IPS-18c (cell line): ENCODE results near the gene EFCAB6.
A peak's percentile ranks its signal among the peaks of the same experiment; 100 is the strongest.

Experiments used
- H3K4me3 ChIP-seq: 2 replicates; pipeline ENCODE4 v1.7.0; 2013; ENCODE audit warnings: low read depth, mild to moderate bottlenecking, low read length, moderate library complexity; ENCODE audit not compliant: insufficient read depth
- H3K9me3 ChIP-seq: one replicate; pipeline ENCODE4 v1.6.1; 2013; ENCODE audit warnings: mild to moderate bottlenecking, low read length, moderate library complexity; ENCODE audit not compliant: control insufficient read depth, insufficient read depth

Gene EFCAB6

DNA sequence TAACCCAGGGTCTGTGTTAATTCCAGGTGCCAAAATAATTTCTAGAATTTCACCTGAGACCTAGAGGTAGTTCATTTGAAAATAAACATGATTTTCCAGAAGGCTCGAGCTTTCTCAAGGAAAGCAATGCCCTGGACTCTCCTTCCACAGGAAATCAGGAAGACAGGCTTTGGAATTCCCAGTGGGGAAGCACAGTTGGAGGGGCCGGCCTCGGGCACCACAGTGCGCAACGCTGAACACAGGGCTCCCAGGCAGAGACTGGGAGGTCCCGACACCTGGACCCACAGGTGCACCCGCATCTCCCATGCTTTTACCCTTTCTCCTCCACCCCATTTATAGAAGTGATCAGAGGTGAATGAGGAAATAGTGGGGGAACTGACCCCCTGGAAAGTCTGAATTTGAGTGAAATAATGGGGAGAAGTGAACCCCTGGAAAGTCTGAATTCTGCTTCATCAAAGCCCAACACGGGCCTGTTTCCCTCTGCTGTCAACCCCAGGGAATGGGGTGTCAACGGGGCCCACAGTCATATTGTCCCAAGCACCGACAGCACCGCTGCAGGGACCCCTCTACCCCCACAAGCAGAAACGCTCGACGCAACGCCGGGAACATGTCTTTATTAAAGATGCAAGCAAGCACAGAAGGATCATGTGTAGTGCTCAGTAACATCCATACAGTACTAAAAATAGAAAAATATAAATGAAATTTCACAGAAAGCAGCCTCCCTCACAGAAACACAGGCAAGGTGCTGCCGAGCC, 12.0 kb upstream of the EFCAB6 start:
- H3K9me3 ChIP-seq: no peaks in the 10 kb centered on the region
- H3K4me3 ChIP-seq: no peak overlapping the region

DNA sequence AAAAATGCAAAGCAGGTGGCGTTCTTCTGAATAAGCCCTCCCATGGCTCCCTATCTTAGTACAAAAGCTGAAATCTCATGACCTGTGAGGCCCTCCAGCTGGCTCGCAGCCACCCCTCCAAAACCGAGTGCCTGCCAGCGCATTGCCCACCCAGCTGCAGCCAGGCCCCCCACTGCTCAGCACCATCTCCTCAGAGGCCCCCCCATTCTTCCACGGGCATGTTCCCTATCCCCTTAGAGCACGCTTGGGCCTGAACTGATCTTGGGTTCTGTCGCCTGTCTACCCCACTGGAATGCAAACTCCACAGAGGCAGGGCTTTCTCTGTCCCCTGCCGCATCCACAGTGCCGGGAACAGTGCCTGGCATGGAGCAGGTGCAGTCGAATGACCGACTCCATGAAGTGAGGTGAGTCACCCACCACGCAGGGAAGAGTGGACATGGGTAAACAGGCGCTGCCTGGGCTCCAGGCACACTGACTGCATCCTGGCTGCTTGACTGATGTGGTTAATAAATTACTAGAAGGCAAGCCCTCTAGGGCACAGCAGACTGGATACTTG, 11.3 kb upstream of the EFCAB6 start:
- Histone ChIP-seq H3K9me3 (no peaks in the 10 kb centered on the region), H3K4me3 (peak overlapping the region; percentile 4; the same call in 1 of the 2 replicates)

DNA sequence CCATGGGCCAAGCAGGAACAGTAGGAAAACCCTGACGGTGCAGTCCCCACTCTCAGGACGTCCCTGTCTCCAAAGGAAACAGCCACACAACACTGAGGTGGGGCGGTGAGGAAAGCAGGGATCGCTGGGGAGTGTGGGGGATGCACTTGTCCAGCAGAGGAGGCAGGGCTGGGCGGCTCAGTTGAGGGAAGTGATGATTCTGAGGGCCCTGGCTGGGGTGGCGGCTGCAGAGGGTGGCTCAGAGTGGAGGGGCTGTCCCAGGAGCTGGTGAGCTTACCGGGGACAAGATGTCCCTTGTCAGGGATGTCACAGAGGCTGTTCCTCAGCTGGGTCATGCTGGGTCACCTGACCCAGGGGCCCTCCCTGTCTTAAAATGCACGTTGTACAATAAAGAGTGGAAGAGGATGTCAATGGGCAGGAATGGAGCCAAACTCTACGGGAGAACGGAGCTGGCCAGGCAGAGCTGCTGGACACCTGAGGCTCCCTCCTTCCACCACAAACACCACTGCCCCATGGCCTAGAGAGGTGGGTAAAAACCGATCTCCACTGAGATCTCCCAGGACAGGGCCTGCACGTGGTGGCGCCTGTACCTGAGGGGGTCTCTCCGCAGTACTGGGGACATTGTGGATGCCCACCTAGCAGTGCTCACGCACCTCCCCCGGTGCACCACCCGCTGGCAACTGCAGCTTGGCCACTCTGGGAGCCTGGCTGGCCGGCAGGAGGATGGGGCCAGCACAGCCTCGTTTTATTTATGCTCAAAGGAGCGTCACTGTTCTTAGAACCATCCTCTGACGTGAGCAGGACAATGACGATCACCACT, 9.7 kb upstream of the EFCAB6 start:
- H3K9me3 ChIP-seq: no peaks in the 10 kb centered on the region

DNA sequence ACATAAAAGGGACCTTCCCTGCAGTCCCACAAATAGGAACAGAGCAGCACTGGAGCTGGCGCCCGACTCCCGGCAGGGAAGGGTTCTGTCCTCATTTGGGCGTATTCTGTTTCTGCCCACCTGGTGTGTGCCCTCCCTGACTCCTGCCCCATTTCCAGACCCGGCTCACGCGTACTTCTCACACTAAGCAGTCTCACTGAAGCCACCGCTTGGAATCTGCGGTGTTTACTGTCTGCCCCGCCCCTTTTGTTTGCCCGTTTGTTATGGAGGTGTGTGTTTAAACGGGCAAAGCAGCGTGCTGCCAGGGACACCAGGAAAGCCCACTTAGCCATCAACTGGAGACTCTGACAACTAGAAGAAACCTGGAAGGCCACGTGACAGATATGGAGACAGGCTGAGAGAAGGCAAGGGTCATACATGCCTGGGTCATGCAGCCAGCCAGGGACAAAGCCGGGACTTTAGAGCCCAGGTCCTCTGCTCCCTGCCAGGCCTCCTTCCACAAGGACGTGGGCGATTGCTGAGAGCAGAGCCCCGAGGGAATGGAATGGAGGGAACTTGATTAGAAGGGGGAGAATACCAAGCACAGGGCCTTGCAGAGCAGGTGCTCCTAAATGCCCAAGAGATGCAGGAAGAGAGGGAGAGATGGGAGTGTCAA, 8.7 kb upstream of the EFCAB6 start:
- no peaks in the 10 kb centered on the region for H3K9me3 ChIP-seq
- H3K4me3 ChIP-seq: no peak overlapping the region

More for the DNA sequence above, 9.7 kb upstream of the EFCAB6 start:
- H3K4me3 ChIP-seq: no peak overlapping the region

GRCh38 chr22:43819931-43820640, 8.0 kb upstream of the EFCAB6 start:
- no peak overlapping the region for H3K4me3 ChIP-seq
- no peaks in the 10 kb centered on the region for H3K9me3 ChIP-seq

DNA sequence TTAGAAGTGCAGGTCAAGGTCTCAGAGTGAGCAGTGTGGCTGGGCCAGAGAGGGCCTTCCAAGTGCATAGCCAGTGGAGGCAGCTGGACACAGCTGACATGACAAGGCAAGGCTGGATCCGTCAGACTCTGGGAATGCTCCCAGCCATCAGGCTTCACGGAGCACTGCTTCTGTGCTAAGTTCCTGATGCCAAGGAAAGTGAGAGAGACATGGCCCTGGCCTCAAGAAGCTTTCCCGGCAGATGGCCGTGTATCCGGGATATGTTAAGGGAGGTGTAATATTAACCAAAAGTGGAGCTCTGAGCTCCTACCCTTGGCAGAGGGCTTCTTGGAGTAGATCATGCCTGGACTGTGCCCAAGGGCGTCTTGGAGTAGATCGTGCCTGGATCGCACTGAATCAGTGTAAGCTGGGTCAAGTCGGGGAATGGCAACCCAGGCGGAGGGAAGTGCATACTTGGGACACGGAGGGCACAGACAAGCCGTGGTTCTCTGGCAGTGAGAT, 7.4 kb upstream of the EFCAB6 start:
- no peaks in the 10 kb centered on the region for H3K9me3 ChIP-seq

DNA sequence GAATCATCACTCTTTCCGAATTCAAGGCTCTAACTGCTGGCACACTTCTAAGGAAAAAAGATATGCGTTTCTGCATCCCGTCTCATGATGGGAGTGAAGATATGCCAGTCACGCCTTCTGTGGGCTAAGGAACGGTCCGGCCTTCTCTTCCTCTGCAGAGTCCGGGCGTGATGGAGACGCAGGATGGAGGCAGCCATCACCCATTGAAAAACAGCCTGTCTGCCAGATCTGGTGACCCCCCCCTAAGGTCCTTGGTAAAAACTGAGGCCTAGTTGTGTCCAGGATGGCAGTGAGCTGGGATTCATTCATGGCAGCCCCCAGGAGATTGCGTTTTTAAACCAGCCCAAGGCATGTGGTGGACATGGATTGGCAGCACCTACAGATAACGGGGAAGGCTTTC, 6.9 kb upstream of the EFCAB6 start:
- no peaks in the 10 kb centered on the region for H3K9me3 ChIP-seq
- H3K4me3 ChIP-seq: no peak overlapping the region

More for the DNA sequence above, 7.4 kb upstream of the EFCAB6 start:
- no peak overlapping the region for H3K4me3 ChIP-seq

GRCh38 chr22:43817402-43817801, 5.3 kb upstream of the EFCAB6 start:
- no peaks in the 10 kb centered on the region for H3K9me3 ChIP-seq
- H3K4me3 ChIP-seq: no peak overlapping the region

- Histone ChIP-seq H3K9me3 (no peaks in the 10 kb centered on the region), H3K4me3 (no peak overlapping the region)
Observed at GRCh38 chr22:43814264-43814663, 2.2 kb upstream of the EFCAB6 start.

DNA sequence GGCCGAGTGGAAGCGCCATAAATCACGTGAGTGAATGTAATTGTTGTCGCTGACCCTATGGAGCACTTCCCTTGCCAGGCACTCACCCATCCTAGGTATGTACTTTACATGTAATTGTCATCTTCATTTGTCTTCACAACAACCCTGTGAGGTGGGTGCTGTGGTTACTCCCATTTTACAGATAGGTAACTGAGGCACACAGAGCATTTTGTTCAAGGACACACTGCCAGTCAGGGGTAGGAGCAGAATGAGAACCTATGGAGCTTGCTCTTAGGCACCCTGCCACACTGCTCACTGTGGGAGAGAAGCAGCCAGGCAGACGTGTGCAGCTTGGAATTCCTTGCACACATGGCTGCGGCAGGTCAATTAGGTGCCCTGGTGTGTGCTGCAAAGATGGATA, 785 bp upstream of the EFCAB6 start:
- H3K4me3 ChIP-seq: peak overlapping the region; percentile 89
- no peaks in the 10 kb centered on the region for H3K9me3 ChIP-seq

- Histone ChIP-seq H3K4me3 (peak overlapping the region; percentile 89), H3K9me3 (no peaks in the 10 kb centered on the region)
Observed at GRCh38 chr22:43811777-43812148, 342 bp downstream of the EFCAB6 start.

DNA sequence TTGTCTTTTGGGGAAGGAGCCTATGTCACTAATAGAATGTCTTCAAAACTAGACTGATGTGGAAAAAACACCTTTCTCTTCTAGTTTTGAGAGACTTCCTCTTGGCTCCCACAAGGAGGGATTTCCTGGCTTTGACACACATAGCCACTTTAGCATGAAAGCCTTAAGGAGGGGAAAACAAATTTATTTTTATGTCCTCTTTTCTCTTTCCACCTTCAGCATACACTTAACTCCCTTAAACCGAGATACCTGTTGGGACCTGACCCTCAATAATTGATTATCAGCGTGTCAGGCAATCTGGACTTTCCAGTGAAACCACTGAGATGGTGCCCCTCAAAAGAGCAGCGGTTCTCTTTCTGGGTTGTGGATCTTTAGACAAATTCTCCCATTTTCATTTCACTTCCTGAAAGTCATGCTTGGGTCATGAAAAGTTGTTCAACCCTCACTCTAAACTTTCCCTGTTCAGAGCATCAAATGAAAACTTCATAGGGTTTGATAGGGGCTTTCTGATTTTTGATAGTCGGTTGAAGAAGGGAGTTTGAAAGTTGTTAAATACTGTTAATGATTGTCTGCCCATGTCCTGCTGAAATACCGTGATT, 9.1 kb downstream of the EFCAB6 start:
- Histone ChIP-seq H3K9me3 (no peaks in the 10 kb centered on the region), H3K4me3 (no peak overlapping the region)

DNA sequence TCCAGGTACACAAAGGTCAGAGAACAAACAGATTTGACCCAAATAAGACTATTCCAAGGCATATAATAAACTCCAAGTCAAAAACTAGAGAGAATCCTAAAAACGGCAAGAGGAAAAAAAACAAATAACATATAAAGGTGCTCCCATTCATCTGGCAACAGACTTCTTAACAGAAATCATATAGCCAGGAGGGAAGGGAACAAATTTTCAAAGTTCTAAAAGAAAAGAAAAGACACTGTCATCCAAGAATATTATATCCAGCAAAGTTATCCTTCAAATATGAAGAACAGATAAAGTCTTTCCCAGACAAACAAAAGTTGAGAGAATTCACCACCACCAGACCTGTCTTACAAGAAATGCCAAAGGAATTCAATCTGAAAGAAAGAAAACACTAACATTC, 11.1 kb downstream of the EFCAB6 start:
- Histone ChIP-seq H3K4me3 (no peak overlapping the region), H3K9me3 (no peaks in the 10 kb centered on the region)

- no peak overlapping the region for H3K4me3 ChIP-seq
Observed at GRCh38 chr22:43798492-43798891, 13.6 kb downstream of the EFCAB6 start.

DNA sequence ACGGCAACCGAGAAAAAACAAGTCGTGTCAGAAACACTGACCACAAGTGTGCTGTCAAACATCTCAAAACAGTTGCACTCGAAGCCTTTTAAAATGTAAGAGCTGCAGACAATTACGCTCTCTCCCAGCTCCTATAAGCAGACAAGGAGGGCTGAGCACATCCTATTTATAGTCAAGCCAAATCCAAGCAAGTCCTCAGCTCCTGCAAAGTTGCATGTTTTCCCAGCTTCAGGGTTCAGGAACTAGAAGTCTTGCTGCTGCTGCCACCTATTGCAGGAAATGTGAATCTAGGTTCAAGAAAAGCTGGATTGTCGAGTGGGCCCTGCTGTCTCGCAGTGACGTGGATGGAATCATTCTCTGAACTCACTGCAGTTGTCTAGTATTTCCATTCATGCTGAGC, 15.5 kb downstream of the EFCAB6 start:
- Histone ChIP-seq H3K4me3 (no peak overlapping the region), H3K9me3 (no peaks in the 10 kb centered on the region)

More at GRCh38 chr22:43798492-43798891, 13.6 kb downstream of the EFCAB6 start:
- no peaks in the 10 kb centered on the region for H3K9me3 ChIP-seq

GRCh38 chr22:43795320-43795719, 16.8 kb downstream of the EFCAB6 start:
- Histone ChIP-seq H3K4me3 (no peak overlapping the region), H3K9me3 (no peaks in the 10 kb centered on the region)
